Astrocyte of the spinal cord (primary cell): ENCODE data around the gene EMC8.
"Not testable (repeated sequence)": the region's sequence is repeated elsewhere in the genome, so short reads cannot be mapped to it uniquely, and the experiment has no call there.

Experiments used
- DNase-seq: peaks from one replicate; pipeline ENCODE4 v3.0.0; 2011; ENCODE audit warnings: low read depth, low spot score
- H3K4me3 ChIP-seq: 2 replicates; pipeline ENCODE4 v1.5.1; 2011; ENCODE audit warnings: low read depth, mild to moderate bottlenecking, low read length, moderate library complexity
- CTCF ChIP-seq: IDR thresholded peaks from 2 replicates; pipeline ENCODE4 v1.5.1; 2012; ENCODE audit warnings: low read depth, mild to moderate bottlenecking, low read length, inconsistent platforms
- in situ Hi-C: cut with HindIII; loops from 2 replicates; pipeline ENCODE4 v1.10.0; 2017; ENCODE audit warnings: low sequenced_read_pairs

The EMC8 gene

GRCh38 chr16:85812811-85813700 is 13.7 kb upstream of the EMC8 start:
- in situ Hi-C loops = no loop called here
- no peak overlapping the region for H3K4me3 ChIP-seq
- DNase-seq = no peak
- TF ChIP-seq CTCF = no peak

- no peak for TF ChIP-seq CTCF
- no peak overlapping the region for H3K4me3 ChIP-seq
- in situ Hi-C loops = no loop called here
- no peak for DNase-seq
These were observed 12.9 kb upstream of the EMC8 start for GRCh38 chr16:85812031-85812807.

- H3K4me3 ChIP-seq = no peak overlapping the region
- in situ Hi-C loops = no loop called here
- no peak for DNase-seq
- TF ChIP-seq CTCF = no peak
These were observed 11.4 kb upstream of the EMC8 start for GRCh38 chr16:85810742-85811115.

GRCh38 chr16:85810097-85810741 is 10.9 kb upstream of the EMC8 start:
- in situ Hi-C loops = no loop called here
- TF ChIP-seq CTCF = no peak
- H3K4me3 ChIP-seq = no peak overlapping the region
- no peak for DNase-seq

GRCh38 chr16:85809645-85810044 is 10.3 kb upstream of the EMC8 start:
- TF ChIP-seq CTCF = no peak
- in situ Hi-C loops = no loop called here
- DNase-seq = no peak
- H3K4me3 ChIP-seq = no peak overlapping the region

- no peak for DNase-seq
- in situ Hi-C loops = no loop called here
- TF ChIP-seq CTCF = no peak
- H3K4me3 ChIP-seq = no peak overlapping the region
These were observed 9.6 kb upstream of the EMC8 start for GRCh38 chr16:85808926-85809325.

GRCh38 chr16:85808104-85808503 is 8.8 kb upstream of the EMC8 start:
- DNase-seq, H3K4me3 ChIP-seq, in situ Hi-C loops: not testable (repeated sequence)

GRCh38 chr16:85807340-85807739 is 8.0 kb upstream of the EMC8 start:
- in situ Hi-C loops, H3K4me3 ChIP-seq, DNase-seq: not testable (repeated sequence)
